Keratinocyte (primary cell): Measurements from ENCODE around the gene ARHGAP12. TPM values are rescaled to one million over a fixed set of nuclear protein-coding genes. Genes with fewer than 3 reads are reported as not detected.

Experiments used
- DNase-seq: peaks from one replicate; pipeline ENCODE4 v3.0.0-alpha.2; 2011; ENCODE audit warnings: low read depth, missing footprints, low spot score
- FAIRE-seq: peaks from 2 replicates; lab custom pipeline; 2011; peaks lifted over from hg19 to GRCh38; lab: Jason Lieb, UNC
- H2AFZ ChIP-seq: 2 replicates; pipeline ENCODE4 v1.6.0; 2012; ENCODE audit warnings: low read length, control low read depth, inconsistent platforms; ENCODE audit not compliant: control insufficient read depth
- H3K27ac ChIP-seq: 2 replicates; pipeline ENCODE4 v1.5.1; 2011; ENCODE audit warnings: low read length; ENCODE audit not compliant: control insufficient read depth, insufficient read depth
- H3K27me3 ChIP-seq: 3 replicates; pipeline ENCODE4 v1.6.0; 2011; ENCODE audit warnings: low read length; ENCODE audit not compliant: control insufficient read depth, insufficient read depth; ENCODE audit errors: extremely low read depth
- H3K36me3 ChIP-seq, 2 experiments: 2 replicates in 1 of 2; 3 replicates in 1 of 2; pipeline ENCODE4 v1.5.1; 2011; ENCODE audit warnings: low read length in 2 of 2, mild to moderate bottlenecking in 1 of 2; ENCODE audit not compliant: control insufficient read depth in 2 of 2, insufficient read depth in 2 of 2; ENCODE audit errors: extremely low read depth in 1 of 2
- H3K4me1 ChIP-seq: 3 replicates; pipeline ENCODE4 v1.5.1; 2011; ENCODE audit warnings: low read length; ENCODE audit not compliant: control insufficient read depth, insufficient read depth; ENCODE audit errors: extremely low read depth
- H3K4me2 ChIP-seq: 3 replicates; pipeline ENCODE4 v1.6.0; 2011; ENCODE audit warnings: low read depth, low read length; ENCODE audit not compliant: control insufficient read depth, insufficient read depth; ENCODE audit errors: extremely low read depth
- H3K4me3 ChIP-seq, 3 experiments: fragments of 200-600 bp in 1 of 3; sonication (generic) in 1 of 3; 2 replicates in 2 of 3; 3 replicates in 1 of 3; pipeline ENCODE4 v1.5.1; 2011 to 2016; ENCODE audit warnings: low read length in 3 of 3, mild to moderate bottlenecking in 3 of 3, control low read depth in 2 of 3, inconsistent platforms in 1 of 3, low read depth in 1 of 3, mixed read lengths in 1 of 3, mixed run types in 1 of 3, moderate library complexity in 1 of 3; ENCODE audit not compliant: control insufficient read depth in 2 of 3, insufficient read depth in 2 of 3; ENCODE audit errors: extremely low read depth in 1 of 3
- H3K79me2 ChIP-seq: 2 replicates; pipeline ENCODE4 v1.6.0; 2012; ENCODE audit warnings: low read length; ENCODE audit not compliant: control insufficient read depth, insufficient read depth
- H3K9ac ChIP-seq: 3 replicates; pipeline ENCODE4 v1.6.0; 2011; ENCODE audit warnings: low read length; ENCODE audit not compliant: control insufficient read depth, insufficient read depth; ENCODE audit errors: extremely low read depth
- H3K9me1 ChIP-seq: 3 replicates; pipeline ENCODE4 v1.6.0; 2011; ENCODE audit warnings: low read length; ENCODE audit not compliant: control insufficient read depth, insufficient read depth; ENCODE audit errors: extremely low read depth
- H3K9me3 ChIP-seq: 2 replicates; pipeline ENCODE4 v1.5.1; 2012; ENCODE audit warnings: low read depth, low read length; ENCODE audit not compliant: control insufficient read depth
- H4K20me1 ChIP-seq: 3 replicates; pipeline ENCODE4 v1.6.0; 2011; ENCODE audit warnings: low read length; ENCODE audit not compliant: control insufficient read depth, insufficient read depth; ENCODE audit errors: extremely low read depth
- EZH2 ChIP-seq: IDR thresholded peaks from one replicate; pipeline ENCODE4 v1.6.1; 2012; ENCODE audit warnings: inconsistent platforms, mild to moderate bottlenecking, low read length, moderate library complexity
- dilution Hi-C: fragments of 300-500 bp; cut with MboI; formaldehyde crosslinking; loops from one replicate; pipeline ENCODE4 v1.7.0; 2020; ENCODE audit warnings: low sequenced_read_pairs; ENCODE audit not compliant: extremely low pct_ligation_motif_present
- polyA plus RNA-seq, 5 experiments: library from polyadenylated mRNA; depleted of rRNA in 3 of 5; stranded (reverse) in 3 of 5; stranded (forward) in 1 of 5; unstranded in 1 of 5; fragments of >200 nt; gene quantifications; 1 replicate in 1 of 5; 2 replicates in 3 of 5; 3 replicates in 1 of 5; pipeline versions ENCODE4 v1.2.1 to v1.2.3, GENCODE V29; 2011 to 2012; ENCODE audit warnings: missing spikeins in 2 of 5, low read depth in 1 of 5, low replicate concordance in 1 of 5
- TF ChIP-seq, protein P1 (sequence below), 3 experiments: IDR thresholded peaks in 1 of 3; conservative IDR thresholded peaks in 1 of 3; optimal IDR thresholded peaks in 1 of 3; 2 replicates in 2 of 3; 3 replicates in 1 of 3; pipeline versions ENCODE3 to v1.5.1; 2011; ENCODE audit warnings: low read length in 3 of 3, mild to moderate bottlenecking in 3 of 3, moderate library complexity in 2 of 3, control low read depth in 1 of 3, inconsistent platforms in 1 of 3; ENCODE audit not compliant: insufficient read depth in 2 of 3; ENCODE audit errors: extremely low read depth in 1 of 3

The ARHGAP12 gene
- polyA plus RNA-seq, 1 donor (not counting 4 experiments of a cell fraction or from before 2014, with no cell fraction given) = 26.6 TPM

- TF ChIP-seq, protein P1, sequence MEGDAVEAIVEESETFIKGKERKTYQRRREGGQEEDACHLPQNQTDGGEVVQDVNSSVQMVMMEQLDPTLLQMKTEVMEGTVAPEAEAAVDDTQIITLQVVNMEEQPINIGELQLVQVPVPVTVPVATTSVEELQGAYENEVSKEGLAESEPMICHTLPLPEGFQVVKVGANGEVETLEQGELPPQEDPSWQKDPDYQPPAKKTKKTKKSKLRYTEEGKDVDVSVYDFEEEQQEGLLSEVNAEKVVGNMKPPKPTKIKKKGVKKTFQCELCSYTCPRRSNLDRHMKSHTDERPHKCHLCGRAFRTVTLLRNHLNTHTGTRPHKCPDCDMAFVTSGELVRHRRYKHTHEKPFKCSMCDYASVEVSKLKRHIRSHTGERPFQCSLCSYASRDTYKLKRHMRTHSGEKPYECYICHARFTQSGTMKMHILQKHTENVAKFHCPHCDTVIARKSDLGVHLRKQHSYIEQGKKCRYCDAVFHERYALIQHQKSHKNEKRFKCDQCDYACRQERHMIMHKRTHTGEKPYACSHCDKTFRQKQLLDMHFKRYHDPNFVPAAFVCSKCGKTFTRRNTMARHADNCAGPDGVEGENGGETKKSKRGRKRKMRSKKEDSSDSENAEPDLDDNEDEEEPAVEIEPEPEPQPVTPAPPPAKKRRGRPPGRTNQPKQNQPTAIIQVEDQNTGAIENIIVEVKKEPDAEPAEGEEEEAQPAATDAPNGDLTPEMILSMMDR (optimal IDR thresholded peaks at IDR 0.05 in 1 of 3, IDR thresholded peaks at IDR 0.05 in 1 of 3, conservative IDR thresholded peaks at IDR 0.05 in 1 of 3; ENCODE audit: extremely low read depth in 1 of 3, insufficient read depth in 2 of 3, low read length in 3 of 3) = no peak
- TF ChIP-seq EZH2 = no peak
- Histone ChIP-seq H3K79me2 (no peaks in the 10 kb centered on the region), H3K4me1 (peaks cover 15% of the 10 kb centered on the region), H3K4me2 (peak overlapping the region; percentile 74), H4K20me1 (no peaks in the 10 kb centered on the region), H3K27ac (peak overlapping the region; percentile 90), H3K9me3 (no peaks in the 10 kb centered on the region), H3K4me3 (peak overlapping the region; percentile 80 to 89 (median 84)), H3K27me3 (no peaks in the 10 kb centered on the region), H3K36me3 (no peaks in the 10 kb centered on the region), H3K9me1 (no peaks in the 10 kb centered on the region), H3K9ac (peak overlapping the region; percentile 93), H2AFZ (peak overlapping the region; percentile 68)
- DNase-seq = no peak
- no peak for FAIRE-seq
- dilution Hi-C loops = no loop called here
Observed at GRCh38 chr10:31759124-31759798, 169.4 kb downstream of the ARHGAP12 start.

DNA sequence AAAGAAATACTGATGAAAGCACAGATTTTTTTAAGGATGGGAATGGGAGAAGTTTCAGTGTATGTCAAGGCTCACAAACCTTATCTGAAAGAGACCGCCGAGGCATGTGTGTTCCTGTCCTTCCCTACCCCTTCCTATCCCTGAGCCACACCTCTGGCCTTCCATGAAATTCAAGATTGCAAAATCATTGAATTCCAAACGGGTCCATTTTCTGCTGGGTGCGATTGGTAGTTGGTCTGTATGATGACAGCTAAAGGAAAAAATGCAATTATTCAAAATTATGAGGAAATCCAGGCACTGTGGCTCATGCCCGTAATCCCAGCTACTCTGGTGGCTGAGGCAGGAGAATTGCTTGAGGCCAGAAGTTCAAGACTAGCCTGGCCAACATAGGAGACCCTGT, 170.1 kb downstream of the ARHGAP12 start:
- H3K27me3 ChIP-seq = no peaks in the 10 kb centered on the region
- DNase-seq (no peak), FAIRE-seq (no peak)
- H3K9ac ChIP-seq = no peak overlapping the region
- H3K4me2 ChIP-seq = peak overlapping the region; percentile 74
- no peaks in the 10 kb centered on the region for H3K9me3 ChIP-seq
- H4K20me1 ChIP-seq = no peaks in the 10 kb centered on the region
- H3K4me3 ChIP-seq = no peak overlapping the region
- dilution Hi-C loops = no loop called here
- no peak overlapping the region for H2AFZ ChIP-seq
- H3K4me1 ChIP-seq = peaks cover 15% of the 10 kb centered on the region
- H3K36me3 ChIP-seq = no peaks in the 10 kb centered on the region
- H3K9me1 ChIP-seq = no peaks in the 10 kb centered on the region
- no peak for TF ChIP-seq EZH2
- TF ChIP-seq, protein P1 (optimal IDR thresholded peaks at IDR 0.05 in 1 of 3, IDR thresholded peaks at IDR 0.05 in 1 of 3, conservative IDR thresholded peaks at IDR 0.05 in 1 of 3; ENCODE audit: extremely low read depth in 1 of 3, insufficient read depth in 2 of 3, low read length in 3 of 3) = no peak
- no peak overlapping the region for H3K27ac ChIP-seq
- no peaks in the 10 kb centered on the region for H3K79me2 ChIP-seq
